Vagina (tissue), 2 donors: Measurements from ENCODE around the gene PRR5. TPM values are rescaled to one million over a fixed set of nuclear protein-coding genes. Genes with fewer than 3 reads are reported as not detected.

Experiments
- DNase-seq, 2 donors: peaks; one replicate each; pipeline ENCODE4 v3.0.0-alpha.2; 2017; ENCODE audit errors: extremely low spot score in 2 of 2
- H3K27ac ChIP-seq: fragments of 200-600 bp; sonication (generic); one replicate; pipeline ENCODE4 v1.5.1; 2019
- H3K27me3 ChIP-seq: fragments of 200-600 bp; sonication (generic); one replicate; pipeline ENCODE4 v1.5.1; 2019
- H3K36me3 ChIP-seq, 2 donors: fragments of 200-600 bp; sonication (generic); one replicate each; pipeline ENCODE4 v1.5.1; 2017 to 2019
- H3K4me1 ChIP-seq: fragments of 200-600 bp; sonication (generic); one replicate; pipeline ENCODE4 v1.5.1; 2019
- H3K4me3 ChIP-seq, 2 donors: fragments of 200-600 bp; sonication (generic); 1 replicate in 1 of 2; 2 replicates in 1 of 2; pipeline ENCODE4 v1.5.1; 2016 to 2019
- H3K9me3 ChIP-seq: fragments of 200-600 bp; sonication (generic); one replicate; pipeline ENCODE4 v1.5.1; 2019
- POLR2A ChIP-seq, 2 donors: fragments of 450-650 bp; IDR thresholded peaks; one replicate each; pipeline ENCODE4 v1.6.1; 2017; ENCODE audit warnings: antibody characterized with exemption in 2 of 2, mild to moderate bottlenecking in 2 of 2, moderate library complexity in 2 of 2
- POLR2AphosphoS5 ChIP-seq, 2 donors: sonication (generic); formaldehyde crosslinking; IDR thresholded peaks; one replicate each; pipeline ENCODE4 v1.9.0; 2017; ENCODE audit warnings: antibody characterized with exemption in 2 of 2, mild to moderate bottlenecking in 2 of 2, low read depth in 1 of 2; ENCODE audit not compliant: insufficient read depth in 1 of 2
- intact Hi-C: fragments of 100-400 bp; cut with DNase I; formaldehyde crosslinking; loops from one replicate; pipeline ENCODE4 v1.15.1; 2023
- total RNA-seq: library from RNA; depleted of rRNA; stranded (reverse); fragments of >200 nt; gene quantifications from one replicate; pipeline ENCODE4 v1.2.3, GENCODE V29; 2016
- TF ChIP-seq, protein P1 (sequence below), 3 experiments: fragments of 450-650 bp in 2 of 3; fragments of 200-600 bp in 1 of 3; sonication (generic) in 1 of 3; IDR thresholded peaks; one replicate each; pipeline ENCODE4 v1.5.1; 2017 to 2019; ENCODE audit warnings: antibody characterized with exemption in 3 of 3, mild to moderate bottlenecking in 2 of 3, moderate library complexity in 2 of 3

Gene PRR5
- total RNA-seq, 1 donor from 2014 or later = 36.8 TPM

DNA sequence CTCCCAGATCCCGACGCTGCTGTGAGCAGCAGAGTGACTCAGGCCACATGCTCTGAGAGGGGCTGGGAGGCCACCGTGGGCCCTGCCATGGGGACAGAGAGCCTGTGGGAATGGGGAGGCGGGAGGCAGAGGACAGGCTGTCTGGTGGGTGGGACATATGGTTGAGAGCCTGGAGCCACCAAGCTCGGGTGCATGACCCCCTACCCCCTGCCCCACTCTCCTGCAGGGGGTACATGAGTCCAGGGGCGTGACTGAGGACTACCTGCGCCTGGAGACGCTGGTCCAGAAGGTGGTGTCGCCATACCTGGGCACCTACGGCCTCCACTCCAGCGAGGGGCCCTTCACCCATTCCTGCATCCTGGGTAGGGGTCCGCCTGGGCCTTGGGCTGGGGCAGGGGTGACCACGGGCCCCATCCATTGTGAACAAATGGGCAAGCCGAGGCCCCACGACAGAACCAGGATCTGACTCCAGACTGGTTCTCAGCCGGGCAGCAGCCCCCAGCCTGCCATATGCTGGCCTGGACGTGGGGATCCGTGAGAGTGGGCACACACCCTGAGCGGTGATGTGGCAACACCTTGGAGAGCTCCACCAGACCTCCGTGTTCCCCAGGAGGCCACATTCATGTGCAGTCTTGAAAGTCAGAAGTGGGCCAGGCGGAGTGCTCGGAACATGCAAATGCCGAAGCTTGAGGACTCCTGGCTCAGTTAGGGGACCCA, 33.0 kb downstream of the PRR5 start:
- Histone ChIP-seq H3K27ac (no peak overlapping the region), H3K36me3 (no peaks in the 10 kb centered on the region), H3K27me3 (no peaks in the 10 kb centered on the region), H3K4me1 (peaks cover 11% of the 10 kb centered on the region), H3K9me3 (no peaks in the 10 kb centered on the region), H3K4me3 (no peak overlapping the region)
- intact Hi-C loops = loop anchor here (5.0 kb wide), 1 partner anchor 38 kb away; no protein-coding TSS in a partner anchor
- no peak for DNase-seq
- TF ChIP-seq POLR2AphosphoS5 (IDR thresholded peaks at IDR 0.05; ENCODE audit: insufficient read depth in 1 of 2, low read depth in 1 of 2) (no peak), POLR2A (IDR thresholded peaks at IDR 0.05) (no peak)
- TF ChIP-seq, protein P1, sequence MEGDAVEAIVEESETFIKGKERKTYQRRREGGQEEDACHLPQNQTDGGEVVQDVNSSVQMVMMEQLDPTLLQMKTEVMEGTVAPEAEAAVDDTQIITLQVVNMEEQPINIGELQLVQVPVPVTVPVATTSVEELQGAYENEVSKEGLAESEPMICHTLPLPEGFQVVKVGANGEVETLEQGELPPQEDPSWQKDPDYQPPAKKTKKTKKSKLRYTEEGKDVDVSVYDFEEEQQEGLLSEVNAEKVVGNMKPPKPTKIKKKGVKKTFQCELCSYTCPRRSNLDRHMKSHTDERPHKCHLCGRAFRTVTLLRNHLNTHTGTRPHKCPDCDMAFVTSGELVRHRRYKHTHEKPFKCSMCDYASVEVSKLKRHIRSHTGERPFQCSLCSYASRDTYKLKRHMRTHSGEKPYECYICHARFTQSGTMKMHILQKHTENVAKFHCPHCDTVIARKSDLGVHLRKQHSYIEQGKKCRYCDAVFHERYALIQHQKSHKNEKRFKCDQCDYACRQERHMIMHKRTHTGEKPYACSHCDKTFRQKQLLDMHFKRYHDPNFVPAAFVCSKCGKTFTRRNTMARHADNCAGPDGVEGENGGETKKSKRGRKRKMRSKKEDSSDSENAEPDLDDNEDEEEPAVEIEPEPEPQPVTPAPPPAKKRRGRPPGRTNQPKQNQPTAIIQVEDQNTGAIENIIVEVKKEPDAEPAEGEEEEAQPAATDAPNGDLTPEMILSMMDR (IDR thresholded peaks at IDR 0.05) = no peak

DNA sequence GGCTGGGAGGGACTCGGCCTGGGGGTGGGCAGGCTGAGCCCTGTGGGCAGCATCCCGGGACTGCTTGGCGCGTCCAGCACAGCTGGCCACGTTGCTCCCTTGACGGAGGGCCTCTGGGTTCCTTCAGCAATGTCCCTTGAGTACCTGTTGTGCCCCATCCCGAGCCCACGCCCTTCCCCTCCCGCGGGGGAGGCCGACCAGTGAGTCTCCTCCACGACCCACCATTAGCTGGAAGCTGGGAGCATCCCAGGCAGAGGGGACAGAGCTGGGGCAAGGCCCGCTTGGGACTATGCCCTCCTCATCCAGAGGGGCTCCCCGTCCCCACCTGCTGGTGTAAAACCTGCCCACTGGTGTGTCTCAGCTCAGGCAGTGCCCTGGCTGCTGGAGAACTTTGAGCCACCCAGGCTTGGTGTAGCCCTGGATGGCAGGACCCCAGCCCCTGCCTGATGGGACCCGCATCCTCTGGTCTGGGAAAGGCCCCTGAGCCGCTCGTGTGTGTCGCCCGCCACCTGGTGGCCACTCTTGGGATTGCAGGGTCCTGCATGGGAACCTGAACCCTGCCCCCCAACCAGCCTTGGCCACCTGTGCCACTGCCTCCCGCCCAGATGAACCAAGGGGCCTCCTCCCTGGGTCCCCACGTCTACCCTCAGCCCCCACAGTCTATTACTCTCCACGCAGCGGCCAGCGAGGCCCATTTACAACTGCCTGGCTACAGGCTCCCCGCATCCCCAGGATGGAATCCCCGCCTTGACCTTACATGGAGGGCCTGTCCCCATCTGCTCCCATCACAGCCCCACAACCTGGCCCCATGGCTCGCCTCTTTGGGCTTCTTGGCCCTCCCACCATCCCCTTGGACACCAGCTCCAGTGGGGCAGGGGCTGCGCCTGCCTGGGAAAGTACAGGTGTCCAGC, 33.8 kb downstream of the PRR5 start:
- Histone ChIP-seq H3K27me3 (no peaks in the 10 kb centered on the region), H3K4me3 (no peak overlapping the region)
- no peak for DNase-seq

DNA sequence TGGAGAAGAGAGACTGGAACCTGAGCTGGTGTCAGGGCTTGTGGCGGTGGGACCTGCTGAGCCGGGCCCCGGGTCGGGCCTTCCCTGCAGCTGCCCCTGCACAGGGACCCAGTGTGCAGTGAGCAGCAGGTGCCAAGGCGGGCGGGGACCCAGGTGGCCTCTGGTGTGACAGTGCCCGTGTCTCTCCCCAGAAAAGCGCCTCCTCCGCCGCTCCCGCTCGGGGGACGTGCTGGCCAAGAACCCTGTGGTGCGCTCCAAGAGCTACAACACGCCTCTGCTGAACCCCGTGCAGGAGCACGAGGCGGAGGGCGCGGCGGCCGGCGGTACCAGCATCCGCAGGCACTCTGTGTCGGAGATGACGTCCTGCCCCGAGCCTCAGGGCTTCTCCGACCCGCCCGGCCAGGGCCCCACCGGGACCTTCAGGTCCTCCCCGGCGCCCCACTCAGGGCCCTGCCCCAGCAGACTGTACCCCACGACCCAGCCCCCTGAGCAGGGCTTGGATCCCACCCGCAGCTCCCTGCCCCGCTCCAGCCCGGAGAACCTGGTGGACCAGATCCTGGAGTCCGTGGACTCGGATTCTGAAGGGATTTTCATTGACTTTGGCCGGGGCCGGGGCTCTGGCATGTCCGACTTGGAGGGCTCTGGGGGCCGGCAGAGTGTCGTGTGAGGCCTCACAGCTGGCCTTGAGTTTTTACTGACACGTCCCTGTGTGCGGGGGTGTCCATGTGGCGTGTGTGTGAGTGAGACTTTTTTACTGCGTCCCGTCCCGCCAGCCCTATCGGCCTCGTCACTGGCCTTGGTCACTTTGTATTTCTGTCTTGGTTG, 34.8 kb downstream of the PRR5 start:
- no peaks in the 10 kb centered on the region for H3K9me3 ChIP-seq
- H3K27ac ChIP-seq = no peak overlapping the region
- H3K4me1 ChIP-seq = peaks cover 5% of the 10 kb centered on the region
- H3K36me3 ChIP-seq = no peaks in the 10 kb centered on the region
- TF ChIP-seq POLR2A (IDR thresholded peaks at IDR 0.05) (no peak), POLR2AphosphoS5 (IDR thresholded peaks at IDR 0.05; ENCODE audit: insufficient read depth in 1 of 2, low read depth in 1 of 2) (no peak)
- TF ChIP-seq, protein P1 (IDR thresholded peaks at IDR 0.05) = no peak
- no peak for DNase-seq
- intact Hi-C loops = loop anchor here (2.0 kb wide), 1 partner anchor 50 kb away; no protein-coding TSS in a partner anchor
- H3K27me3 ChIP-seq = no peaks in the 10 kb centered on the region
- no peak overlapping the region for H3K4me3 ChIP-seq

More for the DNA sequence above, 33.8 kb downstream of the PRR5 start:
- TF ChIP-seq POLR2AphosphoS5 (IDR thresholded peaks at IDR 0.05; ENCODE audit: insufficient read depth in 1 of 2, low read depth in 1 of 2) = no peak
- TF ChIP-seq, protein P1 (IDR thresholded peaks at IDR 0.05) = peak; percentile 97 to 100 (median 98)
- H3K4me1 ChIP-seq = peaks cover 5% of the 10 kb centered on the region
- no peaks in the 10 kb centered on the region for H3K36me3 ChIP-seq
- intact Hi-C loops = loop anchor here (2.0 kb wide), 1 partner anchor 49 kb away; no protein-coding TSS in a partner anchor
- H3K27ac ChIP-seq = no peak overlapping the region
- H3K9me3 ChIP-seq = no peaks in the 10 kb centered on the region

DNA sequence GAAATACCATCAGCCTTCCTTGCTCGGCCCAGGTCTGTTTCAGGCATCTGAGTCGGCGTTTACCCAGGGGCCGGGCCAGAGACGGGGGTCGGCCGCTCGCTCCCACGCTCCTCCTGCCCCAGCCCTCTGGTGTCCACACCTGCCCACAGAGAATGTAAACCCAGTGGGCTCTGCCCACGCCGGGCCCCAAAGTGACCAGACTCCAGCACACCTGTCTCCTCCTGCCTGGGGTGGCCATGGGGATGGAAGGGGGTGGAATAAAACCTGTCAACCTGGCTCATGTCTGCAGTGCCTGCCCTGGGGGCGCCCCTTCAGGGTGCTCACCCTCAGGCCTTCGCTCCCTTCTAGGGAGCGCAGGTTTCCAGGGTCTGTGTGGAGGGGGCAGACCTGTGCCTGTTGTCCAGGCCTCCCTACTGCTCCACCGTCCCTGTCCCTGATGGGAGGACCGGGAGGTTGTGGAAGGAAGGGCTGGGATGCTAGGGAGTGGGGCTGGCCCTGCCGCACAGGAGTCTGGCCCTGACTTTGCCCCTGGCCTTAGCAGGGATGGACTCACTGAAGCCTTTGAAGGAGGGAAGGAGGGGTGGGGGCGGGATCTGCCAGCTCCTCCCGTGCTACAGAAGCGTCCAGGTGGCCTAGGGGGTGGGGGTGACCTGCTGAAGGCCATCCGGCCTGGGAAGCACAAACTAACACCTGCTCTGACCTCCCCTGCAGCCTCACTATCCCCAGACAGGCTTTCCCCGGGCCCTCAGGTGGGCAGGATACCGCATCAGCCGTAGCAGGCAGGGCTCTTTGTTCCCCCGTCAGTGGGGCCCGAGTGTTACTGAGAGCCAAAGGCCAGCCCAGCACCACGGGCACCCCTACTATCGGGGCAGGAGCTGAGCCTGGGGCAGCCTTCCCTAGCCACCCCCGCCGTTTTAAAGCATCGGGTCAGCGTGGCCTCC, 35.7 kb downstream of the PRR5 start:
- TF ChIP-seq POLR2AphosphoS5 (IDR thresholded peaks at IDR 0.05; ENCODE audit: insufficient read depth in 1 of 2, low read depth in 1 of 2) = no peak
- no peak for TF ChIP-seq POLR2A (IDR thresholded peaks at IDR 0.05)
- TF ChIP-seq, protein P1 (IDR thresholded peaks at IDR 0.05) = no peak
- DNase-seq = no peak
- Histone ChIP-seq H3K4me3 (no peak overlapping the region), H3K27ac (no peak overlapping the region), H3K9me3 (no peaks in the 10 kb centered on the region), H3K36me3 (no peaks in the 10 kb centered on the region), H3K27me3 (no peaks in the 10 kb centered on the region), H3K4me1 (peaks cover 5% of the 10 kb centered on the region)
- intact Hi-C loops = loop anchor here (2.0 kb wide), 1 partner anchor 51 kb away; no protein-coding TSS in a partner anchor
